Measurements from ENCODE around the gene METTL26.

Gene METTL26

GRCh38 chr16:585351-585750, 50.8 kb downstream of the METTL26 start:
- Mint-ChIP-seq H3K36me3 (ENCODE audit: low read depth) (peaks cover 7% of the 10 kb centered on the region), H3K4me1 (ENCODE audit: low read depth) (peaks cover 4% of the 10 kb centered on the region), H3K4me3 (no peak overlapping the region), H3K27me3 (no peaks in the 10 kb centered on the region), H3K27ac (no peak overlapping the region), H3K9me3 (no peaks in the 10 kb centered on the region)
